B cell (primary cell): ENCODE data around the gene PRDX3.

Experiments
- EZH2 ChIP-seq: IDR thresholded peaks from 2 replicates; pipeline ENCODE4 v1.6.1; 2012; ENCODE audit warnings: borderline replicate concordance, low read depth, mild to moderate bottlenecking, moderate library complexity, low read length; ENCODE audit not compliant: insufficient read depth, poor library complexity, severe bottlenecking
- TF ChIP-seq, protein P1 (sequence below): fragments of 200-600 bp; IDR thresholded peaks from one replicate; pipeline ENCODE4 v1.8.0; 2022; ENCODE audit warnings: antibody characterized with exemption, mild to moderate bottlenecking

DNA sequence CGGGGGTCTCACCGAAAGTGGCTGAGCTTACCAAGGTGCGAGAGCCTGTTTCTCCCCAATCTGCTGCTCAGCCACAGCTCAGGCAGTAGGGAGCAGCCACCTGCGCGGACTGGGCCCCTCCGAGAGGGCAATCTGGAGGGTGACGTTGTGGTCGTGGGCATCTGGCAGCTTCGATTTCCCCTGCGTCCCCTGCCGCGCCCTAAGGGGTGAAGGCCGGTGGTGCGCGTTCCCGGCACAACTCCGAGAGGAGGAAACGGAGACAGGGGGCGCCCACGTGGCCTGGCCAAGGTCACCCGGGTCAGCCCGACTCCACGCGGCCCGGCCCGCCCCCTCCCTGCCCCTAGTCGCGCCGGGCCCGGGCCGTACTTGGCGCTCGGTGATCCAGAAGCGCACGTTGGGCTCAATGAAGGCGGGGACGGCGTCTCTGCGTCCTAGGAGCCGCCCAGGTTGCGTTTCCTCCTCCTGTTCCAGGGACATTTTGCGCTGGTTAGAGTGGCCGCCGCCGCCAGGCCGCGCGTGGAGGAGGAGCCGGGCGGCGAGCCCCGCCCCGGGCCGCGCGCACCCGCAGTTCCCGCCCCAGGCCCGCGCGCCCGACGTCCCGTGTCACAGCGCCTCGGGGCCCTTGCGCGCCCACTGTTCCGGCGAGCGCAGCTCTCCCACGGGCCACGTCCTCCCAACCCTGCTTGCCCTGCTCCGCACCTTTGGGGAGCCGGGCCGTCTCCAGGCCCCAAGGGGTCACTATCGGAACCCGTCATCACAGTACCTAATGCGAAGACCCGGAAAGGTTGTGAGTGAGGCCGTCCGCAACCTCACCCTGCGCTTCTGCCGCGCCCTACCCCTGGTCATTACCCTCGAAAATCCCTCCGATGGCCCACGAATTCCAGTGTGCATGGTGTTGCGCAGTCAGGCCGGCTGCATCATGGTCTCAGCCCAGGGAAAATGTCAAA, 13.2 kb downstream of the PRDX3 start, which contains the start of gene SFXN4:
- TF ChIP-seq, protein P1, sequence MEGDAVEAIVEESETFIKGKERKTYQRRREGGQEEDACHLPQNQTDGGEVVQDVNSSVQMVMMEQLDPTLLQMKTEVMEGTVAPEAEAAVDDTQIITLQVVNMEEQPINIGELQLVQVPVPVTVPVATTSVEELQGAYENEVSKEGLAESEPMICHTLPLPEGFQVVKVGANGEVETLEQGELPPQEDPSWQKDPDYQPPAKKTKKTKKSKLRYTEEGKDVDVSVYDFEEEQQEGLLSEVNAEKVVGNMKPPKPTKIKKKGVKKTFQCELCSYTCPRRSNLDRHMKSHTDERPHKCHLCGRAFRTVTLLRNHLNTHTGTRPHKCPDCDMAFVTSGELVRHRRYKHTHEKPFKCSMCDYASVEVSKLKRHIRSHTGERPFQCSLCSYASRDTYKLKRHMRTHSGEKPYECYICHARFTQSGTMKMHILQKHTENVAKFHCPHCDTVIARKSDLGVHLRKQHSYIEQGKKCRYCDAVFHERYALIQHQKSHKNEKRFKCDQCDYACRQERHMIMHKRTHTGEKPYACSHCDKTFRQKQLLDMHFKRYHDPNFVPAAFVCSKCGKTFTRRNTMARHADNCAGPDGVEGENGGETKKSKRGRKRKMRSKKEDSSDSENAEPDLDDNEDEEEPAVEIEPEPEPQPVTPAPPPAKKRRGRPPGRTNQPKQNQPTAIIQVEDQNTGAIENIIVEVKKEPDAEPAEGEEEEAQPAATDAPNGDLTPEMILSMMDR, result no peak
- no peak for TF ChIP-seq EZH2
